GM12878 (cell line): ENCODE results near the gene PLEKHO1. TPM values are rescaled to one million over a fixed set of nuclear protein-coding genes. Genes with fewer than 3 reads are reported as not detected.

Experiments
- CHD1 ChIP-seq: IDR thresholded peaks from 2 replicates; pipeline ENCODE4 v1.6.1; 2012; ENCODE audit warnings: low read depth, low read length, improper control_type of control experiment
- EP300 ChIP-seq, 2 experiments: fragments of 150-350 bp in 1 of 2; IDR thresholded peaks; 2 replicates each; pipeline ENCODE4 v1.6.1; 2011 to 2012; ENCODE audit warnings: low read depth in 2 of 2, low read length in 2 of 2, borderline replicate concordance in 1 of 2, improper control_type of control experiment in 1 of 2, inconsistent platforms in 1 of 2; ENCODE audit not compliant: control insufficient read depth in 1 of 2
- EZH2 ChIP-seq: IDR thresholded peaks from 2 replicates; pipeline ENCODE4 v1.6.1; 2012; ENCODE audit warnings: low read depth, mild to moderate bottlenecking, control low read depth, inconsistent platforms, low read length, borderline replicate concordance; ENCODE audit not compliant: control insufficient read depth
- FOS ChIP-seq: IDR thresholded peaks from 3 replicates; pipeline ENCODE4 v1.6.1; 2011; ENCODE audit warnings: borderline replicate concordance; ENCODE audit not compliant: insufficient read length; ENCODE audit errors: extremely low read depth
- GABPA ChIP-seq: IDR thresholded peaks from 2 replicates; pipeline ENCODE4 v1.6.1; 2014; ENCODE audit warnings: antibody characterized with exemption, low read depth, mild to moderate bottlenecking, inconsistent platforms
- HDAC6 ChIP-seq: fragments of 200-600 bp; sonication (generic); IDR thresholded peaks from one replicate; pipeline ENCODE4 v1.8.0; 2017; ENCODE audit warnings: antibody characterized with exemption; ENCODE audit not compliant: unreplicated experiment
- KDM1A ChIP-seq: fragments of 200-600 bp; sonication (generic); IDR thresholded peaks from 2 replicates; pipeline ENCODE4 v1.6.1; 2016; ENCODE audit warnings: borderline replicate concordance
- NR2C1 ChIP-seq: fragments of 450-650 bp; IDR thresholded peaks from 2 replicates; pipeline ENCODE4 v1.6.1; 2017; ENCODE audit warnings: antibody characterized with exemption, mild to moderate bottlenecking, moderate library complexity
- NR2C2 ChIP-seq: IDR thresholded peaks from 2 replicates; pipeline ENCODE4 v1.6.1; 2011; ENCODE audit warnings: borderline replicate concordance, low read depth; ENCODE audit not compliant: control insufficient read depth, insufficient read length
- POLR2A ChIP-seq: IDR thresholded peaks from 2 replicates; pipeline ENCODE4 v1.6.1; 2011; ENCODE audit warnings: low read depth, mild to moderate bottlenecking, low read length
- RELA ChIP-seq: fragments of 450-650 bp; IDR thresholded peaks from 2 replicates; pipeline ENCODE4 v1.8.0; 2014; ENCODE audit warnings: borderline replicate concordance; ENCODE audit not compliant: partially characterized antibody
- RFX5 ChIP-seq: IDR thresholded peaks from 2 replicates; pipeline ENCODE4 v1.6.1; 2011; ENCODE audit warnings: low read depth, low read length, improper control_type of control experiment
- SIN3A ChIP-seq: IDR thresholded peaks from 2 replicates; pipeline ENCODE4 v1.6.1; 2012; ENCODE audit warnings: low read depth, low read length, improper control_type of control experiment
- SREBF1 ChIP-seq: IDR thresholded peaks from 2 replicates; pipeline ENCODE4 v1.6.1; 2012; ENCODE audit warnings: mild to moderate bottlenecking, low read length
- STAT1 ChIP-seq: fragments of 450-650 bp; conservative IDR thresholded peaks from 2 replicates; pipeline ENCODE4 v1.6.1; 2014; ENCODE audit warnings: antibody characterized with exemption, mild to moderate bottlenecking
- SUPT20H ChIP-seq: IDR thresholded peaks from 2 replicates; pipeline ENCODE4 v1.6.1; 2011; ENCODE audit warnings: low read depth, mild to moderate bottlenecking, low read length, moderate library complexity, borderline replicate concordance; ENCODE audit not compliant: control insufficient read depth
- TAF1 ChIP-seq: IDR thresholded peaks from 2 replicates; pipeline ENCODE4 v1.6.1; 2011; ENCODE audit warnings: mild to moderate bottlenecking, low read depth, low read length, borderline replicate concordance
- polyA plus RNA-seq, 11 experiments: library from polyadenylated mRNA; depleted of rRNA in 4 of 11; unstranded in 6 of 11; stranded (reverse) in 5 of 11; fragments of >200 nt; fragmentation: Nextera tagmentation in 4 of 11; fragmentation: Illumina TruSeq in 1 of 11; extraction: Ambion mirVana in 4 of 11; extraction: Trizol in 1 of 11; gene quantifications; 1 replicate in 1 of 11; 2 replicates in 10 of 11; pipeline versions ENCODE4 v1.2.1 to v1.2.3, GENCODE V29; 2011 to 2016; ENCODE audit warnings: inconsistent platforms in 2 of 11, missing spikeins in 2 of 11, low read depth in 1 of 11
- total RNA-seq, 4 experiments: library from RNA; depleted of rRNA in 3 of 4; stranded (reverse); fragments of >200 nt in 3 of 4; fragmentation: Illumina TruSeq in 1 of 4; extraction: Trizol in 1 of 4; gene quantifications; 2 replicates each; pipeline versions ENCODE4 v1.2.1 to v1.2.3, GENCODE V29; 2013 to 2021
- TF ChIP-seq, protein P1 (sequence below): fragments of 150-350 bp; IDR thresholded peaks from 2 replicates; pipeline ENCODE4 v1.6.1; 2016; ENCODE audit warnings: low read depth, low read length
- TF ChIP-seq, protein P2 (sequence below), 3 experiments: IDR thresholded peaks in 2 of 3; conservative IDR thresholded peaks in 1 of 3; 2 replicates each; pipeline ENCODE4 v1.5.1; 2011; ENCODE audit warnings: low read depth in 3 of 3, low read length in 3 of 3, mild to moderate bottlenecking in 3 of 3, control low read depth in 2 of 3, moderate library complexity in 2 of 3, inconsistent platforms in 1 of 3, mixed read lengths in 1 of 3; ENCODE audit not compliant: control insufficient read depth in 2 of 3, insufficient read depth in 1 of 3; ENCODE audit errors: extremely low read depth in 1 of 3
- TF ChIP-seq, protein P3 (sequence below): IDR thresholded peaks from 2 replicates; pipeline ENCODE4 v1.6.1; 2012; ENCODE audit warnings: improper control_type of control experiment, low read depth, low read length; ENCODE audit not compliant: insufficient replicate concordance

PLEKHO1 gene
- total and polyA plus RNA-seq, 10 of the 15 experiments (the other 5 are each of a cell fraction or from before 2014, with no cell fraction given) = 5.3 to 184 (median 88.8) TPM

DNA sequence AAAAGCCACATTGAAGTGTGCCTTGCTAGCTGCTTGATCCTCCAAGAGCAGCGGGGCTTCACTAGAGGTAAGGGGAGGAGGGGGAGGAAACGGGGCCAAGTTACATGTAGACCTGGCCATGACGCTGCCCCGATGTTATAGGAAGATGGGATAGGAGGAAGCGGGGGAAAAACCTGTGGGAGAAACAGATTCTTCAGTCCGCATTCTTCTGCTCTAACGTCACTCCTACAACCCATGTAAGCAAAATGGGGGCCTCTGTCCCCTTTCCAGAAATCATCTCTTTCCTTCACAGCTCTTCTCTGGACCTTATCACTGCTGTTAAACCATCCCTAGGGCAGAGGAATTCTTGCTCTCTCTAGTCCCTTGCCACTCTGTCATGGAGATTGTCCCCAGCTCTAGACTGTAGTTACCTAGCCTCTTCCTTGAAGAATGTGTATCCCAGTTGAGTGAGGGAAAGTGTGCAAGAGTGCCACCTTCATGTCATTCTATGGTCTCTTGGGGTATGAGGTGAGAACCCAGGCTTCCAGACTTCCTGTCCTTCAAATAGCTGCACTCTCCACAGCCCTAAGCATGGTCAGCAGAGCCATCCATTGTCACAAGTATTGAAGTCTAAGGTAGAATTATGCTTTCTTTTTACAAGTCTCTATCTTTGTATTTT lies 11.4 kb downstream of the PLEKHO1 start (continued):
- TF ChIP-seq, protein P1, sequence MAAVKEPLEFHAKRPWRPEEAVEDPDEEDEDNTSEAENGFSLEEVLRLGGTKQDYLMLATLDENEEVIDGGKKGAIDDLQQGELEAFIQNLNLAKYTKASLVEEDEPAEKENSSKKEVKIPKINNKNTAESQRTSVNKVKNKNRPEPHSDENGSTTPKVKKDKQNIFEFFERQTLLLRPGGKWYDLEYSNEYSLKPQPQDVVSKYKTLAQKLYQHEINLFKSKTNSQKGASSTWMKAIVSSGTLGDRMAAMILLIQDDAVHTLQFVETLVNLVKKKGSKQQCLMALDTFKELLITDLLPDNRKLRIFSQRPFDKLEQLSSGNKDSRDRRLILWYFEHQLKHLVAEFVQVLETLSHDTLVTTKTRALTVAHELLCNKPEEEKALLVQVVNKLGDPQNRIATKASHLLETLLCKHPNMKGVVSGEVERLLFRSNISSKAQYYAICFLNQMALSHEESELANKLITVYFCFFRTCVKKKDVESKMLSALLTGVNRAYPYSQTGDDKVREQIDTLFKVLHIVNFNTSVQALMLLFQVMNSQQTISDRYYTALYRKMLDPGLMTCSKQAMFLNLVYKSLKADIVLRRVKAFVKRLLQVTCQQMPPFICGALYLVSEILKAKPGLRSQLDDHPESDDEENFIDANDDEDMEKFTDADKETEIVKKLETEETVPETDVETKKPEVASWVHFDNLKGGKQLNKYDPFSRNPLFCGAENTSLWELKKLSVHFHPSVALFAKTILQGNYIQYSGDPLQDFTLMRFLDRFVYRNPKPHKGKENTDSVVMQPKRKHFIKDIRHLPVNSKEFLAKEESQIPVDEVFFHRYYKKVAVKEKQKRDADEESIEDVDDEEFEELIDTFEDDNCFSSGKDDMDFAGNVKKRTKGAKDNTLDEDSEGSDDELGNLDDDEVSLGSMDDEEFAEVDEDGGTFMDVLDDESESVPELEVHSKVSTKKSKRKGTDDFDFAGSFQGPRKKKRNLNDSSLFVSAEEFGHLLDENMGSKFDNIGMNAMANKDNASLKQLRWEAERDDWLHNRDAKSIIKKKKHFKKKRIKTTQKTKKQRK = no peak
- TF ChIP-seq EZH2 (no peak), NR2C1 (no peak), GABPA (no peak), SREBF1 (no peak), TAF1 (no peak), NR2C2 (no peak), KDM1A (no peak), EP300 (IDR thresholded peaks at IDR 0.05; ENCODE audit: borderline replicate concordance in 1 of 2, control insufficient read depth in 1 of 2, low read depth in 2 of 2, low read length in 2 of 2) (no peak), SIN3A (no peak), HDAC6 (no peak), RELA (no peak), RFX5 (no peak), FOS (no peak), POLR2A (no peak; the same call in 1 of the 2 replicates), SUPT20H (no peak), CHD1 (no peak), STAT1 (no peak)
- TF ChIP-seq, protein P2, sequence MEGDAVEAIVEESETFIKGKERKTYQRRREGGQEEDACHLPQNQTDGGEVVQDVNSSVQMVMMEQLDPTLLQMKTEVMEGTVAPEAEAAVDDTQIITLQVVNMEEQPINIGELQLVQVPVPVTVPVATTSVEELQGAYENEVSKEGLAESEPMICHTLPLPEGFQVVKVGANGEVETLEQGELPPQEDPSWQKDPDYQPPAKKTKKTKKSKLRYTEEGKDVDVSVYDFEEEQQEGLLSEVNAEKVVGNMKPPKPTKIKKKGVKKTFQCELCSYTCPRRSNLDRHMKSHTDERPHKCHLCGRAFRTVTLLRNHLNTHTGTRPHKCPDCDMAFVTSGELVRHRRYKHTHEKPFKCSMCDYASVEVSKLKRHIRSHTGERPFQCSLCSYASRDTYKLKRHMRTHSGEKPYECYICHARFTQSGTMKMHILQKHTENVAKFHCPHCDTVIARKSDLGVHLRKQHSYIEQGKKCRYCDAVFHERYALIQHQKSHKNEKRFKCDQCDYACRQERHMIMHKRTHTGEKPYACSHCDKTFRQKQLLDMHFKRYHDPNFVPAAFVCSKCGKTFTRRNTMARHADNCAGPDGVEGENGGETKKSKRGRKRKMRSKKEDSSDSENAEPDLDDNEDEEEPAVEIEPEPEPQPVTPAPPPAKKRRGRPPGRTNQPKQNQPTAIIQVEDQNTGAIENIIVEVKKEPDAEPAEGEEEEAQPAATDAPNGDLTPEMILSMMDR (IDR thresholded peaks at IDR 0.05 in 2 of 3, conservative IDR thresholded peaks at IDR 0.05 in 1 of 3; ENCODE audit: control insufficient read depth in 2 of 3, extremely low read depth in 1 of 3, insufficient read depth in 1 of 3, low read depth in 3 of 3, low read length in 3 of 3) = peak in 1 of 3 experiments; percentile 18; a peak in 2 of 6 replicates
- TF ChIP-seq, protein P3, sequence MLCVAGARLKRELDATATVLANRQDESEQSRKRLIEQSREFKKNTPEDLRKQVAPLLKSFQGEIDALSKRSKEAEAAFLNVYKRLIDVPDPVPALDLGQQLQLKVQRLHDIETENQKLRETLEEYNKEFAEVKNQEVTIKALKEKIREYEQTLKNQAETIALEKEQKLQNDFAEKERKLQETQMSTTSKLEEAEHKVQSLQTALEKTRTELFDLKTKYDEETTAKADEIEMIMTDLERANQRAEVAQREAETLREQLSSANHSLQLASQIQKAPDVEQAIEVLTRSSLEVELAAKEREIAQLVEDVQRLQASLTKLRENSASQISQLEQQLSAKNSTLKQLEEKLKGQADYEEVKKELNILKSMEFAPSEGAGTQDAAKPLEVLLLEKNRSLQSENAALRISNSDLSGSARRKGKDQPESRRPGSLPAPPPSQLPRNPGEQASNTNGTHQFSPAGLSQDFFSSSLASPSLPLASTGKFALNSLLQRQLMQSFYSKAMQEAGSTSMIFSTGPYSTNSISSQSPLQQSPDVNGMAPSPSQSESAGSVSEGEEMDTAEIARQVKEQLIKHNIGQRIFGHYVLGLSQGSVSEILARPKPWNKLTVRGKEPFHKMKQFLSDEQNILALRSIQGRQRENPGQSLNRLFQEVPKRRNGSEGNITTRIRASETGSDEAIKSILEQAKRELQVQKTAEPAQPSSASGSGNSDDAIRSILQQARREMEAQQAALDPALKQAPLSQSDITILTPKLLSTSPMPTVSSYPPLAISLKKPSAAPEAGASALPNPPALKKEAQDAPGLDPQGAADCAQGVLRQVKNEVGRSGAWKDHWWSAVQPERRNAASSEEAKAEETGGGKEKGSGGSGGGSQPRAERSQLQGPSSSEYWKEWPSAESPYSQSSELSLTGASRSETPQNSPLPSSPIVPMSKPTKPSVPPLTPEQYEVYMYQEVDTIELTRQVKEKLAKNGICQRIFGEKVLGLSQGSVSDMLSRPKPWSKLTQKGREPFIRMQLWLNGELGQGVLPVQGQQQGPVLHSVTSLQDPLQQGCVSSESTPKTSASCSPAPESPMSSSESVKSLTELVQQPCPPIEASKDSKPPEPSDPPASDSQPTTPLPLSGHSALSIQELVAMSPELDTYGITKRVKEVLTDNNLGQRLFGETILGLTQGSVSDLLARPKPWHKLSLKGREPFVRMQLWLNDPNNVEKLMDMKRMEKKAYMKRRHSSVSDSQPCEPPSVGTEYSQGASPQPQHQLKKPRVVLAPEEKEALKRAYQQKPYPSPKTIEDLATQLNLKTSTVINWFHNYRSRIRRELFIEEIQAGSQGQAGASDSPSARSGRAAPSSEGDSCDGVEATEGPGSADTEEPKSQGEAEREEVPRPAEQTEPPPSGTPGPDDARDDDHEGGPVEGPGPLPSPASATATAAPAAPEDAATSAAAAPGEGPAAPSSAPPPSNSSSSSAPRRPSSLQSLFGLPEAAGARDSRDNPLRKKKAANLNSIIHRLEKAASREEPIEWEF = no peak
